GM12878 (cell line): ENCODE data around the gene CCDC97.

Experiments used
- ATF2 ChIP-seq: IDR thresholded peaks from 2 replicates; pipeline ENCODE4 v1.6.1; 2012; ENCODE audit warnings: low read length, inconsistent platforms
- ATF3 ChIP-seq: IDR thresholded peaks from 2 replicates; pipeline ENCODE4 v1.6.1; 2011; ENCODE audit warnings: low read depth, mild to moderate bottlenecking, low read length, moderate library complexity, borderline replicate concordance; ENCODE audit errors: extremely low read depth
- CEBPZ ChIP-seq: fragments of 150-350 bp; IDR thresholded peaks from 2 replicates; pipeline ENCODE4 v1.6.1; 2016; ENCODE audit warnings: low read depth, low read length
- CHD2 ChIP-seq: IDR thresholded peaks from 2 replicates; pipeline ENCODE4 v1.6.1; 2011; ENCODE audit warnings: low read depth, low read length, improper control_type of control experiment, borderline replicate concordance
- CTCF ChIP-seq, 3 experiments: IDR thresholded peaks in 2 of 3; conservative IDR thresholded peaks in 1 of 3; 2 replicates each; pipeline ENCODE4 v1.5.1; 2011; ENCODE audit warnings: low read depth in 3 of 3, low read length in 3 of 3, mild to moderate bottlenecking in 3 of 3, control low read depth in 2 of 3, moderate library complexity in 2 of 3, inconsistent platforms in 1 of 3, mixed read lengths in 1 of 3; ENCODE audit not compliant: control insufficient read depth in 2 of 3, insufficient read depth in 1 of 3; ENCODE audit errors: extremely low read depth in 1 of 3
- EED ChIP-seq: sonication (generic); IDR thresholded peaks from 2 replicates; pipeline ENCODE4 v1.6.1; 2016; ENCODE audit warnings: antibody characterized with exemption, low read depth
- EZH2 ChIP-seq: IDR thresholded peaks from 2 replicates; pipeline ENCODE4 v1.6.1; 2012; ENCODE audit warnings: low read depth, mild to moderate bottlenecking, control low read depth, inconsistent platforms, low read length, borderline replicate concordance; ENCODE audit not compliant: control insufficient read depth
- FOXK2 ChIP-seq: fragments of 450-650 bp; IDR thresholded peaks from 2 replicates; pipeline ENCODE4 v1.6.1; 2017; ENCODE audit warnings: mild to moderate bottlenecking, moderate library complexity
- PBX3 ChIP-seq: IDR thresholded peaks from 2 replicates; pipeline ENCODE4 v1.6.1; 2011; ENCODE audit warnings: mild to moderate bottlenecking, low read depth, low read length, moderate library complexity; ENCODE audit not compliant: insufficient replicate concordance
- SMC3 ChIP-seq: IDR thresholded peaks from 2 replicates; pipeline ENCODE4 v1.6.1; 2011; ENCODE audit warnings: low read length, improper control_type of control experiment, borderline replicate concordance
- TBL1XR1 ChIP-seq: IDR thresholded peaks from 2 replicates; pipeline ENCODE4 v1.6.1; 2012; ENCODE audit warnings: low read depth, low read length, improper control_type of control experiment

- no peak for TF ChIP-seq ATF2
- TF ChIP-seq CTCF (IDR thresholded peaks at IDR 0.05 in 2 of 3, conservative IDR thresholded peaks at IDR 0.05 in 1 of 3; ENCODE audit: control insufficient read depth in 2 of 3, extremely low read depth in 1 of 3, insufficient read depth in 1 of 3, low read depth in 3 of 3, low read length in 3 of 3), result no peak
- no peak for TF ChIP-seq EZH2
- no peak for TF ChIP-seq PBX3
- TF ChIP-seq FOXK2, result no peak
- TF ChIP-seq ATF3, result no peak
- no peak for TF ChIP-seq CEBPZ
- TF ChIP-seq CHD2, result no peak
- TF ChIP-seq SMC3, result no peak
- no peak for TF ChIP-seq EED
- no peak for TF ChIP-seq TBL1XR1
Observed at GRCh38 chr19:41296433-41296871, 13.5 kb upstream of the CCDC97 start.
